GM19455 (cell line): ENCODE data around the gene THSD4.

Experiments
- ATAC-seq: cut with Tn5 transposase; IDR thresholded peaks from one replicate; pipeline ENCODE4 v1.9.1; 2021; ENCODE audit not compliant: unreplicated experiment

The THSD4 gene

DNA sequence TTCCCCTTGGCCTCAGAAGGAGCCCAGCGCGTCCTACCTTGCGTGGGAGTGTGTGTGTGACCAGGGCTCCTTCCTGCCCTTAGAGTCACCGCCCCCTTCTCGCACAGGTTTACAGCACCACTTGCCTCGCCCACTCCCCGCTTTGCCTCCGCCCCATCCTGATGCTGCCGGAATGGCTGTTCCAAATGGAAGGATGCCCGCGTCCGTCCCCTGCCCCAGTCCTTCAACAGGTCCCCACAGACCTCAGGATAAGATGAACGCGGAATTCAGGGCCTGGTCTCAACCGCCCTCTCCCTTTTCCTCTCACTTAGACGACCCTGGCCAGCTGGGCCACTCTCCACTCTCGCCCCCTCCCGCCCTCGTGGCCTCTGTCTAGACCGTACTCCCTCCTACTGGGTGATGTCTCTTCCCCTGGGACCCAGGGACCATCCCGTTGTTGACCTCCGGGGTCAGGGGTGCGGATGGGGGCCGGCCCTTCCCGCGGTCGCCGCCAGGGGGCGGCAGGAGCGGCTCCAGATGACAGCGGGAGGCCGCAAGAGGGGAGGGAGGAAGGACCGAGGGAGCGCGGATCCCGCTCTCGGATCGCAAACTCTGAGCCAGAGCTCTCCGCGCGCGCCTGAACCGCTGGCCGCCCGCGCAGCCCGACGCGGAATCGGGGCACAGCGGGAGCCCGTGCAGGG, at the start of gene THSD4:
TSS of gene THSD4 (plus strand) at position 585 of the 680 bp plus-strand sequence.
- ATAC-seq: no peak

DNA sequence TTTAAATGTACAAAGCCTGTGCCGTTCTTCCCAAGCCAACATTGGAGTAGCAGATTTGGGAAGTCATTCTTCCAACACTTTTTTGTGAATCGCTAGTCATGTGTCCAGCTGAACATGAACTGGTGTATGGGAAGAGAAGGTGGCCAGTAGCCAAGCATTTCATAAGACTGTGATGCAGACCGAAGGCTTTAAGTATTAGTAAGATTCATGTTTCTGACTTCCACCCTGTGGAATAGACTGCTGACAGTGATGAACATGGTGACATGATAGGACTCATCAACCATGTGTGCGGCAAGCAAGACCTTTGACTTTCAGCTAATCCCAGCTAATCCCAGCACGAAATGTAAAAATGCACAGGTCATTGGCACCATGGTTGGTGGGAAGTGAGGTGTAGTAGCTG, 48.3 kb upstream of the THSD4 start:
- no peak for ATAC-seq

DNA sequence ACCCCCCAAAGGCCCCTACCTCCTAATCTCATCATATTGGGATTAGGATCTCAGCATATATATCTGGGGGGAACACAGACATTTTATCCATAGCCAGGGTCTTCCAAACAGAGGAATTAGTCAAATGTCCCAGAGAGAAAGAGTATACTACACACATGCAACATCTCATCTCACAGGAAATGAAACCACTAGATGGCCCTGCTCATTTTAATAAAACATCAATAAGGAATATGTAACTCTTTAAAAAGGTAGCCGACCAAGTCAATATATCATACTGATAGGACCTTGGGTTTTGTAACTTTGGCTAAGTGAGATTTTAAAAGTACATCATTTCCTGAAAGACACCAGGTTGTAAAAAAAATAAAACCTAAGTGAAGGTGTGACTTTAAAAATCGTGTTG, 45.6 kb upstream of the THSD4 start:
- ATAC-seq: no peak

DNA sequence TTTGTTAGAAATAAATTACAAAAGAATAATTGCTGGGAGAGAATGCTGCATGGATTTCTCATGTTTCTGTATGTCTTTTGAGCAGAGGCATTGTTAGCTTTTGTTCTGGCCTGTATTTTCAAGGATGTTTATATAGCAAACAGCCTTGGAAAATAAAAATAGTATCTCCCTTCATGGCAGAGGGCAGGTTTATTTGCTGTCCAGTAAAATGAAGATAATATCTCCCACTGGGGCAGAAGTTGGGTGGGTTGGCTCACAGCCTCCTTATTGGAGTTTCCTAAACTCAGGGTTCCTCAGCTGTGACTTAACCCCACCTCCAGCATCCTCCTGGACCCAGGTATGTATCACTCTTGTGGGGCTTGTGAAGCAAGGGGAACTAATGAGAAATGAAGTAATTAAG, 43.7 kb upstream of the THSD4 start:
- ATAC-seq: no peak

DNA sequence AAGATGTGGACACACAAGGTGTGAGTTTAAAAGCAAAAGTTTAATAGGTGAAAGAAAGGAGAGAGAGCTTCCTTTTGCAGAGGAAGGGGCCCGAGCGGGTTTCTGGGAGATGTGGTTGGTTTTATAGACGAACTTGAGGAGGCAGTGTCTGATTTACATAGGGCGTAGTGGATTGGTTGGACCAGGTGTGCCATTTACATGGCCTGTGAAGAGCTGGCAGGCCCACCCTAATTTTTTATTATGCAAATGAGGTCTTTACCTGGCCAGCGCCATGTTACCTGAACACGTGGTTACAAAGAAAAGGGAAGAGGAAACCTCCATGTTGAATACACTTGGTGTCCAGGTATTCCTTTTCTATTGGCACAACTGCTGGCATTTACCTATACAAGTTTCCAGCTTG, 42.8 kb upstream of the THSD4 start:
- ATAC-seq: no peak

DNA sequence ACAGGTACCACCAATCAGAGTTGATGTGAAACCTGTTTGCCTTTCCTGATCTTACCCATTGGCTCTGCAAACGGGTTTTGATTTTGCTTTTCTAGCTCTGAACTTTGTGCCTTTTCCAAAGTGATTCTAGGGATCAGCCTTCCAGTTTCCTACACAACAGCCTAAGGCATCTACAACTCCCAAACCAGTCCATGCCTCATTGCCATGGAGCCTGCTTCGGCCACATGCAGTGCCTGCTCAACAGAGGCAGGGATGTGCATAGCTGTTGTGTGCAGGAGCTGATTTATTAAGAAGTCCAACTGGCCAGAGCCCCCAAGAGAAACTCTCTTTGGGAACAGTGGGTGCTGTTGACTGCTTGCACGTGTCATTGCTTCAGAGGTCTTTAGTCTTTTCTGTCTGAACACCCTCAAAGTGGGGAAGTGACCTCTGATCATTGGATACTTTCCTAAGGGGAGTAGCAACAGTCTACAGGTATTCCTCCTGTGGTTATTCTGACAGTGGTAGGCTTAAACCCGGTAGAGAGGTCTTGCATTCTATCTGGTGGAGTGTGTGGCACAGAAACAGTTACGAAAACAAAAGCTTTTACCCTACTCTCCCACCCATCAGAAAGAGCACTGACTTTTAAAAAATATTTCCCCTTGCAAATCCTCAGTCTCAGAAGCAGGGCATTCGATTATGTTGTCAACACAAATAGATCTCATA, 36.6 kb upstream of the THSD4 start:
- ATAC-seq: no peak

DNA sequence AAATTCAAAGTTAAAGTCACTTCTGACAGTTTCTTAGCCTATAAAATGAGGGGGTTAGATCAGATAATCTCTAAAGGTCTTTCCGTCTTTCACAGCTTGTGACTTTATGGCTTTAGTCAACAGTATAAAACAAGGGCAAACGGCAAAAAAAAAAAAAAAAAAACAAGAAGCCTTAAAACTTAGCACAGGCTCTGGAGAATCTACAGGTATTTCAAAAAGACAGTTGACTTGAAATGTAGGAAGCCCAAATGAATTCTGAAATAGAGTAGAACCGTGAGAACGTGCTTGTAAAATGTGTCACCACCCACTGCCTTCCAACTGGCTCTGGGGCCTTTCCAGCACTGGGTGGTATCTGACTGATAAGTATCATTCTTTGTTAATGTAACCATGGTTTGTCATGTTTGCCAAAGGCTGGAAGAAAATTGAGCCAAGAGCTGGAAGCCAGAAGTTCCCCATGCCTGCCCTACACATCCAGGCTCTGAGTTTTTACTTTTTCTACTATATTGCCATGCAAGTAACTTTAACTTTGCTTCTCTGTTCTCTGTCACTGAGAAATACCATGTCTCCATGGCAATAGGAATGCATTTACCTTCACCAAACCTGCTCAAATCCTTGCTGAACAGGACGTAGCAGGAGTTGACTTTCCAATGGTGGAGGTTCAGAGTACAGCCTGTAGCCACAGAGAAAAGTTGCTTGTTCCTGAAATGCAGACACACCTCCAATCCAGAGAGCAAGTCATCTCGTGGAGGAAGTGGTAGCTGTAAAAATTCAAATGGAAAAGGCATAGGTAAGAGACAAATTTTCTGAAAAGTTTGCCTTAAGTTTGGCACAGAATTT, 35.8 kb upstream of the THSD4 start:
- no peak for ATAC-seq

DNA sequence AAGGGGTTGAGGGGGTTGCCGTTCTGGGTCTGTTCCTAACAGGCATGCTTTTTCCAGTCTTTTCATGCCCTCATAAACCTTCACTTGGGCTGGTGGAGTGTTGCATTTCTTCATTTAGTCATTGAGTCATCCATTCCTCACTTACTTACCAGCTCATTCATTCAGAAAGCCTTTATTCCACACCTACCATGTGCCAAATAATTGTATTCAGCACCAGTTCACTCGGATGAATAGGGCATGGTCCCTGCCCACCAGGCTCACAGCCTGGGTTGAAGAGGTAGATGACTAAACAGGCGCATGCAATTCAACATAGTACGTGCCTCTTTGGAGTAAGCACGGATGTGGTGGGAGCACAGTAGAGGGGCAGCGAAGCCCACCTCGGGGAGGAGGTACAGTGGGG, 35.1 kb upstream of the THSD4 start:
- no peak for ATAC-seq

DNA sequence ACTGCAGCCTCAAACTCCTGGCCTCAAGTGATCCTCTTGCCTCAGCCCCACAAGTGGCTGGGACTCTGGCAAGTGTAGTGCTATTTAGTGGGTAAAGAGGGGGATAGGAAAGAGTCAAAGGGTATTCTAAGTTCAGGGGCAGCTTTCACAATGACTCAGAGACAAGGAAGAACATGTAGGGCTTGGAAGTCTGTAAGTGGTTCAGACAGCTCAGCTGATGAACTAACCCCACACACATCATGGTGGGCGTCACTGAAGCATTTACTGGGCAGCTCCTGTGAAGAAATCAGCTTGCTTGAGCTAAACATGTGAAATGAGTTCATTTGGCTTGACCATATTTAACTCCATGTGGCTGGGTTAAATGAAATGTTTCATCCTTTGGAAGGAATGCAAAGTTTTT, 34.6 kb upstream of the THSD4 start:
- no peak for ATAC-seq

DNA sequence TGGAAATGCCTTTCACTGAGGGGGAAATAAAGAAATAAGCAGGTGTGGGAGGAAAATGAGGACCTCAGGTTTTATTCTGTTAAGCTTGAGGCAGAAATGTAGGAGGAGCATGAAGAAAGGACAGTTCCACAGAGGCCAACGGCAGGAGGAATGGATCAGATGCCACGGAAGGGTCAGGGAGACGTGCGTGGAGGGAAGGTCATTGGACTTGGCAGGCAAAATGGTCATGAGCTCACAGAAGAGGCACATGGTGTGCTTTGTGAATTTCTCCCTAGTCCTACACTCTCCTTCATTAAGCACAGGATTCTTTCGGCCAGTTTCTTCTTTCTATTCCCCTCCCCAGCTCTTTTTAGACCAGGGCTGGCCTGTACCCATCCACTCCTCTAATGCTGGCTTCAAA, 32.5 kb upstream of the THSD4 start:
- ATAC-seq: no peak

DNA sequence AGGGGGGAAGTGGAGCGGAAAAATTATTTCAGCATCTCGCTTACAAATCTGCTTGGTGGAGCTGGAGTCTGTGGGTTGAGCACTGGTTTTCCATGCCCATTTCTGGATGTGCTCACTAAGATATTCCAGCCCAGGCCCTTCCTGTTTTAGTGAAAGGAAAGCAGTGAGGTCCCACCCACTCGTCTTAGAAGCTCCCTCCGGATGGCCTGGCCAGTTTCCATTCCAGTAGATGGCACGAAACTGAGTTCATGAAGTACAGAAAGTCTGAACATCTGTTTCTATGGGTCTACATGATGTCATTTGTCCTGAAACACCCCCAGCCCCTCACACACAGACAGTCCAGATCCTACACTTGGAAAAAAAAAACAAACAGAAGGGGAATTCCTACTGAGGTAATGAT, 31.9 kb upstream of the THSD4 start:
- ATAC-seq: no peak

DNA sequence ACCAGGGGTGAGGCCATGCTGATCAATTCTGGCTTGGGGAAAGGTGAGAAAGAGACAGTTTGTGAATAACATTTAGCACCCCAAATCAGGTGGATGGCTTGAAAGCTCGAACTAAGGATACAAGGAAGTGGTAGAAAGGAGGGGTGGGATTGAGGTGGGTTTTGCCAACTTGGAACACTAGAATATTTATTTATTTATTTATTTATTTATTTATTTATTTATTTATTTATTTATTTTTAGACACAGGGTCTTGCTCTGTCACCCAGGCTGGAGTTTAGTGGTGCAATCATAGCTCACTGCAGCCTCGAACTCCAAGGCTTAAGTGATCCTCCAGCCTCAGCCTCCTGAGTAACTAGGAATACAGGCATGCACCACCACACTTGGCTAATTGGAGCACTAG, 31.0 kb upstream of the THSD4 start:
- no peak for ATAC-seq

DNA sequence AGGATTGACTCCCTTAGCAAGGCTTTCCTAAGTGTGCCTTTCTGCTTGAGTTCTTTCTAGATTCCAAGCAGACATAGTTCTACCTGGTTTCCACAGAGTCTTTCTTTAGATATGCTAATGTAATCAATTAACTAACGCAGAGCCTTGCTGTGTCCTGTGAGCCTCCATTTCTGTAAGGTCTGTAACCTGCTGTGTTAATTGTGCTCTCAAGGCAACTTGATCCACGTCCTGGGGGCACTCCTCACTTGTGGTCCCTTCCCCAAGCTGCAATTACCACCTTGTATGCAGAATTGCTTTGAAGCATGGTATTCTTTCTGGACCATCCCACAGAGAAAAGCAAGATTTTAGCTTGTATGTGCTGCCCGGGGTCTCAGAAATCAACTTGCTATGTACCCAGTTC, 29.5 kb upstream of the THSD4 start:
- no peak for ATAC-seq

DNA sequence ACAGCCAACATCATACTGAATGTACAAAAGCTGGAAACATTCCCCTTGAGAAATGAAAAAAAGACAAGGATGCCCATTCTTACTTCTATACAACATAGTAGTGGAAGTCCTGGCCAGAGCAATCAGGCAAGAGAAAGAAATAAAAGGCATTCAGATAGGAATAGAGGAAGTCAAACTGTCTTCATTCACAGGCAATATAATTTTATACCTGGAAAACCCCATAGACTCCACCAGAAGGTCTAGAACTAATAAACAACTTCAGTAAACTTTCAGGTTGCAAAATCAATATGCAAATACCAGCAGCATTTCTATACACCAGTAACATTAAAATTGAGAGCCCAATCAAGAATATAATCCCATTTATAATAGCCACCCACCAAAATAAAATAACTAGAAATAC, 27.1 kb upstream of the THSD4 start:
- ATAC-seq: no peak

DNA sequence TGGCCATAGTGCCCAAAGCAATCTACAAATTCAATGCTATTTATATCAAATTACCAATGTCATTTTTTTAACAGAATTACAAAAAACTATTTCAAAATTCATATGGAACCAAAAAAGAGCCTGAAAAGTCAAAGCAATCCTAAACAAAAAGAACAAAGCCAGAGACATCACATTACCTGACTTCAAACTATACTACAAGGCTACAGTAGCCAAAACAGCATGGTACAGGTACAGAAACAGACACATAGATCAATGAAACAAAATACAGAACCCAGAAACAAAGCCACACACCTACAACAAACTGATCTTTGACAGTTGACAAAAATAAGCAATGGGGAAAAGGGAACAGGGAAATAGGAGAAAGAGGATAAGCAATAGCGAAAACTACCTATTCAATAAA, 26.6 kb upstream of the THSD4 start:
- no peak for ATAC-seq

DNA sequence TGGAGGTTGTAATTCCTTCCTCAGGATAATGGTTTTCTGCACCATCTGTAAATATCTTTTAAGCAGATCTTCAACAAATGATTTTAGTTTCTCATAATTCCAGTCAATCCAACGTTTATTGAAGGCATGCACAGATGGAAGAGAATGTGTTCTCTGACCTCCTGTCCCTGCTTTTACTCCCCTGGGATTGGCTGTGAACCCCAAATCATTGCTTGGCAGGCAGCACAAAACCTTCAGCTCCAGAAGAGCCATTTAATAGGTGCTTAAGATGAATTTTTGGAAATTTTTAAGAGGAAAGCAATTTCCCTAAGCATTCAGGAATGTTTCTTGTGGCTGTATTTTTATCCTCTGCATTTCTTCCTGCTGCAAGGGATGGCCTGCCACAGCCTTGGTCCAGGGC, 25.5 kb upstream of the THSD4 start:
- ATAC-seq: no peak

DNA sequence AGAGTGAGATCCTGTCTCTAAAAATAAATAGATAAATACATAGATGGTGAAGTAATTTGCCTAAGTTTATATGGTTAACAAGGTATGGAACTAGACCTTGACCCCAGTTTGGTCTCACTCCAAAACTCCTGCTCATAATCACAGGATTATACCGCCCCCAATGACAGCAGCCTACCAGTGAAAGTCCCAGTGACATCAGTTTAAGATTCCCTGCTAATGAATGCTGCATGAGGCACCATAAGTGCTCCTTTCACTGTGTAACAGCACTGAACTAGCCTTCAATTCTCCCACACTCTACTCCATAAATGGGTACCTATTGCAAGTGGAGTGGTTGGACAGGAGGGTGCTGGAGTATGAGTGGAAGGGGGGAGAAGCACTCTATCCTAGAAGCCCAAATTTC, 23.7 kb upstream of the THSD4 start:
- ATAC-seq: no peak

DNA sequence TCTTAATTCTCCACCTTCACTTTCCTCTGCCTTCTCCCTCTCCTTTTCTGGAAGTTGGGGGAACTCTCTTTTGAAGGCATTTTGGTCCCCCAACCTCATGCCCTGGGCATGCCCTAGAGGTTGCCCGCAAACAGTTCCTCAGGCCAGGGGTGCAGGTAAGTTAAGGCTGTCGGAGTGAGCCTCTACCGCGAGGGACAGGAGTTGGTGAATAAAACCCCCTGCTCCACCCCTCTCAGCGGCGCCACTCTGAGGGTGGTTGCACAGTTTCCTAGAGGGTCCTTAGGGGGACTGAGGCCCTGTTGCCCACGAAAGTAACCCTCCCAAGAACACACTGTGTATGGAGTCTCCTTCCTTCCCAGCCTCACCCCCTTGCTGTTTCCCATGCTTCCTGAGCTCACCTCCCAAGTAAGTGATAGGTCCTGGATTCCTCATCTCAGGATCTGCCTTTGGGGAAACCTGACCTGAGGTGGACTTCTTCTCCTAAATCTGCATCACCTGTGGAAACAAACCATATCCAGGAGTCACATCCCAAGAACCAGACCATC, 23.1 kb upstream of the THSD4 start:
- ATAC-seq: no peak

DNA sequence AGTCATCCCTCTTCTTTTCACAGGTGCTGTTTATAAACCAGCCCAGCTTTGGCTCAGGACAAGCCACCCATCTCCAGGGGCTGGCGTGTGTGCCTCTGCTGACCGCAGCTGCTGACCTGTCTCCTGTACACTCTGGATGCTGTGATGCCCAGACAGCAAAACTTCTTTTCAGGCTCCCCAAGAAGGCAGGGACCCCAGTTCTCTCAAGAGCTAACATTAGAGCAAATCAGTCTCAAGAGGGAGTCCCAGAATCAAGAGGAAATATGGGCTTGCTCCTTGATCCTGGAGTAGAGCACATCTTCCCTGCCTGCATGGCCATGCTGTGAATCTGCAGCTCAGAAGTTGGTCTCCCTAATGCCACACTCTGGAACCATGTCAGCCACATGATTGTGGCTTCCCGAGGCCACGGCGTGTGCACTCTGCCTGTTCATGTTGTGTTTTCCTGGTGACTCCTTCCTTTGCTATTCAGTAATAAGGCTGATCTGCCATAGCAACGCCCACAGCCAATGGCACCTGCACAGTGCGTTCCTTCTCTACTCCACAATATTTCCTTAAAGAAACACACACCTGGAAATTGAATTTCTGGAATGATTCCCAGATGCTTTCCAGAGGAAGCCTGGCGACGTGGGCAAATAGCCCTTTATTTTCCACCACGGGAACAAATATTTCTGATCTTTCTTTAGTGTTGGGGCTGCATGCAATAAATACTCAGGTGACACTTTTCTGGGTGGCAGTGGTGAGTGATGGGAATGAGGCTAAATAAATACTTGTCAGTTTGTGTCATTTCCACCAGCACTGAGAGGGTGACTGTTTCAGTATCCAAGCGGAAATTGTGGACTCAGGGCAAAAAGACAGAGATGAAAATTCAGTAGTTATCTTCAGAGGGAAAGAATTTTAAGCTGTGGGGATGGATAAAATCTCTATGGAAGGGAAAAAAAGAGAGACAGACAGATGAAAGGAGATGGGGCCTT, 21.9 kb upstream of the THSD4 start:
- ATAC-seq: no peak

DNA sequence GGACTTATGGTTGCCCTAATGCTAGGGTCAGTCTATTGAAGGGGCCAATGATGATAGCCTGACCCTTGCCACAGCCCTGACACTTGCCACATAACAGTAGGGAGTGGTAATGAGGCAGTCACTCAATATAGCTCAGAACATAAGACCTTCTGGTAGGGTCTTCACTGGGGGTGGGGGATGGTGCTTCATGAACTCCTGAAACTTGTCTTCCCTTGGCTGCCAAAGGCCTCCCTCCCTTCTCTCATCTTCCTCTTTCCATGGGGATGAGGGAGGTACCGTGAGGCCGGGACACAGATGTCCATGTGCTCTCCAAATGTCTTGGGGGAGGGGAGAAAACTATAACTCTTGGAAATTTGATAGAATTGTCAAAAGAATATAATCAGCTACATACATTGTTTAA, 21.1 kb upstream of the THSD4 start:
- no peak for ATAC-seq

DNA sequence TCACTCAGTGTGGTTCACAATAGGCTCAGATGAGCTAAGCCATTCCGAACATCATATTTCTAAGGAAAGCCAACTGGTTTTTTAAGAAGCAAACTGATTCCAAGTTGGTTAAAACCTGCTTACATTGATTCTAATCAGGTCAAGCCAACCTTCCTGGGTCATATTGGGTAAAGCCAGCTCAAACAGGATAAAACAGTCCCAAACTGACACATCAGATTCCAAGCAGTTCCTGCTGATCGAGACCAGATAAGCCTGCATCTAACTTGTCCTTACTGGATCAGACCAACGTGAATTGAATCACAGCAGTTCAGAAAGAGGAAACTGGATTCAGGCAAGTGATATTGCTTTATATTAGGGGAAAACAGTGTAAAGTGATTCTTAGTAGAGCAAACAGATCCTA, 18.6 kb upstream of the THSD4 start:
- no peak for ATAC-seq
